ENCODE results near the gene SDK1. TPM values are rescaled to one million over a fixed set of nuclear protein-coding genes. Genes with fewer than 3 reads are reported as not detected.
A peak's percentile ranks its signal among the peaks of the same experiment; 100 is the strongest.

The SDK1 gene
- 1 to 10 TPM; 1.9 to 6.0 (median 2.7) TPM for polyA plus RNA-seq (ENCODE audit: insufficient read length in 10 of 10)
- long read RNA-seq, donor 1: 0 reads
- long read RNA-seq, donor 2: 0 reads
- long read RNA-seq, donor 3: 0 reads
- long read RNA-seq, donor 4: 0 reads
- long read RNA-seq, donor 5: 0 reads
- long read RNA-seq, donor 6: 0 reads
- long read RNA-seq, donor 7: 0 reads
- long read RNA-seq, donor 8: 0 reads
- long read RNA-seq, donor 9: 0 reads

- peak; percentile 95 to 97 (median 95) for DNase-seq
Observed at GRCh38 chr7:3300651-3301448, at the start of gene SDK1. TSS of gene SDK1 (plus strand) at chr7:3301252. CDS start at chr7:3301587, 335 bp downstream.

- DNase-seq: no peak
Observed at GRCh38 chr7:3254718-3255117, 46.3 kb upstream of the SDK1 start.

- peak in 1 of 3 donors; percentile 74 for DNase-seq
Observed at GRCh38 chr7:3259711-3260400, 41.2 kb upstream of the SDK1 start.

GRCh38 chr7:3260401-3260715 lies 40.7 kb upstream of the SDK1 start:
- peak; percentile 46 to 88 (median 68) for DNase-seq

- DNase-seq: no peak
Observed at GRCh38 chr7:3264693-3265339, 36.2 kb upstream of the SDK1 start.

GRCh38 chr7:3265388-3265787 lies 35.7 kb upstream of the SDK1 start:
- no peak for DNase-seq

GRCh38 chr7:3266240-3266639 lies 34.8 kb upstream of the SDK1 start:
- DNase-seq: no peak

GRCh38 chr7:3267966-3268690 lies 32.9 kb upstream of the SDK1 start:
- DNase-seq: peak; percentile 36 to 72 (median 61)

GRCh38 chr7:3270362-3270761 lies 30.7 kb upstream of the SDK1 start:
- no peak for DNase-seq

GRCh38 chr7:3271298-3271697 lies 29.8 kb upstream of the SDK1 start:
- no peak for DNase-seq

GRCh38 chr7:3272691-3273141 lies 28.3 kb upstream of the SDK1 start:
- DNase-seq: peak in 1 of 3 donors; percentile 6

GRCh38 chr7:3274131-3274530 lies 26.9 kb upstream of the SDK1 start:
- DNase-seq: no peak

GRCh38 chr7:3277604-3278572 lies 23.2 kb upstream of the SDK1 start:
- DNase-seq: no peak

- no peak for DNase-seq
Observed at GRCh38 chr7:3279147-3279818, 21.8 kb upstream of the SDK1 start.

- DNase-seq: no peak
Observed at GRCh38 chr7:3280445-3280844, 20.6 kb upstream of the SDK1 start.

GRCh38 chr7:3280946-3281656 lies 20.0 kb upstream of the SDK1 start:
- DNase-seq: no peak

- peak in 1 of 3 donors; percentile 43 for DNase-seq
Observed at GRCh38 chr7:3282457-3282856, 18.6 kb upstream of the SDK1 start.

- DNase-seq: no peak
Observed at GRCh38 chr7:3283130-3283704, 17.8 kb upstream of the SDK1 start.

- DNase-seq: no peak
Observed at GRCh38 chr7:3285652-3286051, 15.4 kb upstream of the SDK1 start.

Measured in muscle of back (tissue), 13 donors.